ENCODE measurements around the gene BBIP1.

BBIP1 gene, protein sequence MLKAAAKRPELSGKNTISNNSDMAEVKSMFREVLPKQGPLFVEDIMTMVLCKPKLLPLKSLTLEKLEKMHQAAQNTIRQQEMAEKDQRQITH

DNA sequence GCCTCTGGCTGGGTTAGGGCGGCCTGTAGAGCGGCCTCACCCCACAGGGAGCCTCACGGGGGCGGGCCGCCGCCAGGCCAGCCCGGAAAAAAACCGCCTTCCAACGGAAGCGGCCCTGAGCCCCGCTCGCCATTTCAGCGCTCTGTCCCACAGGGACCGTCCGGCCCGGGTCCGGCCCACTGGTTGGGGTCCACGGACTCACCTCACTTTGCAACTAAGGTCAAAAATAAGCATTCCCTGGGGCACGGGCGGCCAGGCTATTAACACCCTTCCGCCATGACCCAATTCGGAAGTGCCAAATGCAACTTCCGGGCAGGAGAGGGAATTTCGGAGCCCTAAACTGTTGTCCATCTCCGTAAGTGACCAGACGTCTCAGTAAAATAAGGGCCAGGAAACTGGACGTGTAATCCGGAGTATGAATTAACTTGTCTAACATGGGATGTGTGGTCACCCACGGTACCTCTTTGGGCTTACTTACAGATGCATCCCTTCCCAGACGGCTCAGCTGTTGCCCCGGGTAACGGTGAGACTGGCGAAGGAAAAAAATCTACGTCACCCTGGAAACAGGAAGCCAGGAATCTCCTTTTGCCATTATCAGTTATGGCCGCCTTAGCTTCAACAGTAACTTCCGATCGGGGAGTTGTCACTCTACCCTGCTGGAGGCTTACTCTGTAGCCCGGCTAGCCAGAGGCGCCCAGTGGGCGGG lies at the start of gene BBIP1:
BBIP1 (minus strand) TSS at position 538 of the 706 bp plus-strand sequence. CDS start 1,023 bp downstream, outside the sequence.
- DNase-seq (ENCODE audit: low read depth), result no peak

DNA sequence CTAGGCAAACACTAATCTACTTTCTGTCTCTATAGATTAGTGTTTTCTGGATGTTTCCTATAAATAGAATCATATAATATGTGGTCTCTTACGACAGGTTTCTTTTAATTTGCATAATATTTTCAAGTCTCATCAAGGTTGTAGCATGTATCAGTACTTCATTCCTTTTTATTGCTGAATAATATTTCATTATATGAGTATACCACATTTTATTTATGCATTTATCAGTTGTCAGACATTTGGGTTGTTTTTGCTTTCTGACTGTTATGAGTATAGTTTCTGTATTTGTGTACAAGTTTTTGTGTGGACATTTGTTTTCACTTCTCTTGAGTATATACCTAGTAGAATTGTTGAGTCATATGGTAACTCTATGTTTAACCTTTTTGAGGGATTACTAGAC lies 48.7 kb upstream of the BBIP1 start:
- no peak for DNase-seq (ENCODE audit: low read depth)

DNA sequence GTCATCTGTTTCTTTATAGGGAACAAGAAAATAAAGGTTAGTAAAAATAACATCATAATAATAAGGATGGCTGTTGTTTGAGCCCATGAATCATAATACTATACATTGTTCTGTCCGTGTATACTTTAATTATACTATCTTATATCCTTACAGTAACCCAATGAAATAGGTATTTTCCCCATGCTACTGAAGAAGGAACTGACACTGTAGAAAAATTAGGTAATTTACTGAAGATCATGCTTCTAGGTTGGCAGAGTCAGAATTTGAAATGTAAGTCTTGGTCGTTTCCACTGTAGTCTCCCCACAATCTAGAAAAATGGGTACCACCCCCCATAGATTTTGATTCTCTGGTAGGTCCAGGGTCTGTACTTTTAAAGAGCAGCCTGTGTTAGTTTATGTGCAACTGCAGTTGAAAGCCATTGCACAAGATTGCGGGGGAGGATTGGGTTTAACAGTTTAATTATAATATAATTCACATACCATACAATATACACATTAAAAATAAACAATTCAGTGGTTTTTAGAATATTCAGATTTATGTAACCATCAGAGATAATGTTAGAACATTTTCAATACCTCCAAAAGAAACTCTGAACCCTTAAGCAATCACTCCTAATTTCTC lies 48.1 kb upstream of the BBIP1 start:
- DNase-seq (ENCODE audit: low read depth), result no peak

DNA sequence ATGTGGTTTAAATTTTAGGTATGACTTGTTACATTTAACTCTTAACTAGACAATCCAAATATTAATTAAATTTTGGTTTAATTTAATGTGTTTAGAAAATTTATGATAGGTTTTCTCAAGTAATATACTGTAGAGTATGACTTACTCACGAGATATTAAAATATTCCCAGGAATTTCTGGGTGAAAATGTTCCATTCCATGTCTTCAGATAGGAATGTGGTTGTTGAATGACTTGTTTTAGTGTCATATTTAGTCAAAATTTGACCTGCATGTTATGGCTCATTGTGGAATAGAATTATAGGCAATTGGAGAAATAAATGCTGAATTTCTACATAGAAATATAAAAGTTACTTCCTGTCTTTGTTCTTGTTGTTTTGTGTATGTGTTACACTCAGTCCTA lies 47.2 kb upstream of the BBIP1 start:
- DNase-seq (ENCODE audit: low read depth), result no peak

DNA sequence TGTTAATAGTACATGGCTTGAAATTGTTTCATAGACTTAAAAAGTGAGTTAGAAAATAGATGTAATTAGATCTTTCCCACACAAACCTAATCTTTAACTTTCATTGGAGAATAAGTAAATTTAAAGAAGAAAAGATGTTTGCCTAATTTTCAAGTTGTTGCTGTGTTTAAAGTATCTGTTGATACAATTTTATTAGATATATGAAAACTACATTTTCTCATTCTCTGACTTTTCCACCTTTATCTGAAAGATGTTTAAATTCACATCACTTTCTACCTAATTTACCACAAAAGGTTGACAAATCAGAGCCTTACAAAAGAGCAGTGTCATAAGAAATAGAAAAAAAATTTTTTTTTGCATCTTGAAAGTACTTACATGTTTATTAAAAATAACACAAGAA lies 46.2 kb upstream of the BBIP1 start:
- DNase-seq (ENCODE audit: low read depth), result no peak

DNA sequence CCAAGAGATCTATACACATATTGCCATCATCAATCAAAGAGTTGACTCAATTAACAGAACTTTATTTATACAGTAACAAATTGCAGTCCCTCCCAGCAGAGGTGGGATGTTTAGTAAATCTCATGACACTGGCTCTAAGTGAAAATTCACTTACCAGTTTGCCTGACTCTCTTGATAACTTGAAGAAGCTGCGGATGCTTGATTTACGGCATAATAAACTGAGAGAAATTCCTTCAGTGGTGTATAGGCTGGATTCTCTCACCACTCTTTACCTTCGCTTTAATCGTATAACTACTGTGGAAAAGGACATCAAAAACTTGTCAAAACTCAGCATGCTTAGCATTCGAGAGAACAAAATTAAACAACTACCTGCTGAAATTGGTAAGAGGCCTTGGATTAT lies 45.7 kb upstream of the BBIP1 start:
- DNase-seq (ENCODE audit: low read depth), result no peak

DNA sequence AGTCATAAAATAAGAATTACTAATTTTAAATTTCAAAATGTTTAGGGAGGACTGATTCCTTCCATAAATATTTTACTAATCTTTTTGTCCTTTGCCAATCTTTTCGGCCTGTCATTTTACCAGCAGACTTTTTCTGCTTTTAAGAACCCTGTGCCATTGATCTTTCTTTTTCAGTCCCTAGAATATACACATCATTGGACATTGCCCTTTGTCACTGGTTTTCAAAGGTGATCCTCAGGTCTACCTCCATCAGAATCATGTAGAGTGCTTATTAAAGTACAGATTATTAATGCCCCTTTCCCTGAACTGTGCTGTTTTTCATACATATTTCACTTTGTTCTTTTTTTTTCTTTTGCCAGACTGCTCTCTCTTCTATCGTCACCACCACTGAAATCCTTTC lies 44.2 kb upstream of the BBIP1 start:
- no peak for DNase-seq (ENCODE audit: low read depth)

DNA sequence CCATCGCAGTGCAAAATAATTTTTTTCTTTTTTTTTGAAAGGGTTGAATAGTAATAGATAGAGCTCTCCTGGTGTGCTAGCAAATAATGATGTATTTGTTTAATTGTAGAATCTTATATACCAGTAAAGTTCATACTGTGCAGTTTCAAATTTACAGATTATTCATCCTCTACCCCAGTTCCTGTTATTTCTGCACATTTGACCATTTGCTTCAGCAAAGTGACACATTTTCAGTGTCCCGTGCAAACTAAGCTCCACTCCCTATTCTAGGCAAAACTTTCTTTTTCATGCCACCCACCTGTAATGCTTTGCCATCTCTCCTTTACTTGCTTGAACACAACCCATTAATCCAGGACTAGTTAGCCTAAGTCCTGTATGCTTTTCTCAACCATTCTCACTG lies 43.5 kb upstream of the BBIP1 start:
- no peak for DNase-seq (ENCODE audit: low read depth)

DNA sequence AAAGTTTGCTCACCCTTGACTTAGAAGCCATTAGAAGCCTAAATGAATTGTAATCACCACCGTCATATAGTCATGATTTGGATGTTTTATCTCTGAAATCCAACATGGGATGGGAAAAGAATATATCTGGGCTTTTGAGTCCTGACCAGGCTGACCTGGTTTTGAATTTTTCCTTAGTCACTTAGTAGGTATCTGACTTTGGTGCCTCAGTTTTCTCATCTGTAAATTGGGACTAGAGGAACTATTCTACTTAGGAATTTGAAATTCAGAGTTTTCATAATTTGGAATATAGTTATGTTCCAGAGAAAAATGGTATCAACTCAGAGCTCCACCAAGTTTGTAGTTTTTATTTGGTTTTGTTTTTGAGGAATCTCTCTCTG lies 41.3 kb upstream of the BBIP1 start:
- DNase-seq (ENCODE audit: low read depth), result no peak

DNA sequence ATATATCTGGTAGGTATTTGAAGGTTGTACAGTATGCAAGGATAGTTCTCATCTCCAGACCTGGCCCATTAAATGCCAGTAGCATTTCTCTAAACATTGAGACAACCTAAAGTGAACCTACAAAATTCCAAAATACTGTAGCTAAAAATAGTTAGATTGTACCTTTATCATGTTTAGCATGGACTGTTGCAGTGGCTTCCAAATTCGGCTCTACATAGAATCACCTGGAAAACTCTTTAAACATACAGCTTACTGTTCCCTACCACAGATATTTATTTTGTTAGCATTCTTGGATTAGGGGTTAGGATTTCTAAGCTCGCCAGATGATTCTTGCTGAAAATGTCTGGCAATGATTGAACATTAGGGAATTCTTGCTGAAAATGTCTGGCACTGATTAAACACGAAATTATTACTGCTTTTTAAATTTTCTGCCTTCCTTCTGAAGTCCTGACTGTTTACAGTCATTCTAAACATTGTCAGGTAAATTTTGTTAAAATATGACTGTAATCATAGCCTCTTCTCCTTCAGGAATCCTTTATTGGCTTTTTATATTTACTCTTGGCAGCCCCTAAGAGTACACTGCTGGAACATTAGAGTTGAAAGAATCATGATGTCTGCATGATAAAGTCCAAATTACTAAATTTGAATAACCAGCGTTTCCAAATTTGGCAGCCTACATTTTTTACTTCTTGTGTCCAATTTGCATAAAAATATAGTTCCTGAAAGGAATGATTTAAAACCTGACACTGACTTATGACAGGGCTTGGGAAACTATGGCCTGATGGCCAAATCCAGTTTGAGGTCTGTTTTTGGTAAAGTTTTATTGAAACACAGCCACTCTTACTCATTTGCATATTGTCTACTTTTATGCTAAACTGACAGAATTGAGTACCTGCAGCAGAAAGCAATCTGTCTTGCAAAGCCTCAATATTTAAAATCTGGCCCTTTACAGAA lies 40.7 kb upstream of the BBIP1 start:
- DNase-seq (ENCODE audit: low read depth), result no peak

DNA sequence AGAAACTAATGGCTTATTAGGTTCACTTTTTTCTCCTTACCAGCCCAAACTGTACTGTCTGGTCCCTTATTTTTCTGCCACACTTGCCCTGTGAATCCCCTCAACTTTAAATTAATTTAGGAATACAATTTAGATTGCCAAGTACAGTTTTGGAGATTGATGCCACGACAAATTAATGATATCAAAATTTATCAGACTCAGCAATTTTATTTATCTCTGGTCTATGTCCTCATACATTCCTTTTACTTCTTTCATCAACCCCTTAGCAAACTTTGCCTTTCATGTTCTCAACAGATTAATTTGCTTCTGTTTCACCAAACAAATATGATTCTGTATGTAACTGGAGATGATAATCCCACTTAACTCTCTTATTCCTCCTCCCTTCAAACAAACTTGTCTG lies 38.6 kb upstream of the BBIP1 start:
- no peak for DNase-seq (ENCODE audit: low read depth)

DNA sequence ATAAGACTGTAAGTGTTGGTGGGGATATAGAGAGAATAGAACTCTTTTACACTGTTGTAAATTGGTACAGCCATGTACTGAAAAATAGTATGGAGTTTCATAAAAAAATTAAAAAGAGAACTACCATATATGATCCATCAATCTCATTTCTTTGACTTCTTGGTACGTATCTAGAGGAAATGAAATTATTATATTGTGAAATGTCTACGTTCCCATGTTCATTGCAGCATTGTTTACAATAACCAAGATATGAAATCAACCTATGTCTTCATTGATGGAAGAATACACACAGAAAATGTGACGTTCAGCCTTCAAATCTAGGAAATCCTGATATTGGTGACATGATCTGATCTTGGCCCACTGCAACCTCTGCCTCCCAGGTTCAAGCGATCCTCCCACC lies 32.4 kb upstream of the BBIP1 start:
- no peak for DNase-seq (ENCODE audit: low read depth)

DNA sequence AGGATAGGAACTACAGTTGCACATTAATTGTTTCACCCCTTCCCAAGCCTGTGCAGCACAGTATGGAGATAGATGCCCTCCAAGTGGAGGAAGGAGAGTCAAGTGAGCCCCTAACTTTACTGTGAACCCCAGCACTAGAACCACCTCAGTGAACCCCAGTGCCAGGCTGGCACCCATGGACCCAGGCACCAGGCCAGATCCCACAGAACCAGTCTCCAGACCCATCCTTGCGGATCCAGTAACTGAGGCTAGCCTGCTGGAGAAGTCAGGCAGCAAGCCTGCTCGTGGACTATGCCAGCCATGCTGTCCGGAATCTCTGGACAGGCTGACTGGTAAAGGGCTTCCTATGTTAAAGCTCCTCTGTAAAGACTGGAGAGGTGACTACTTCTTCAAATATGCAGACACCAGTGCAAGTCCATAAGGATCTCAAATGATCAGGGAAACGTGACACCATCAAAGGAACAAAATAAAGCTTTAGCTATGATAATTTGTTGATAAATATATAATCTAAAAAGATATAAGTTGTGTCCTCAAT lies 28.1 kb upstream of the BBIP1 start:
- DNase-seq (ENCODE audit: low read depth), result no peak

DNA sequence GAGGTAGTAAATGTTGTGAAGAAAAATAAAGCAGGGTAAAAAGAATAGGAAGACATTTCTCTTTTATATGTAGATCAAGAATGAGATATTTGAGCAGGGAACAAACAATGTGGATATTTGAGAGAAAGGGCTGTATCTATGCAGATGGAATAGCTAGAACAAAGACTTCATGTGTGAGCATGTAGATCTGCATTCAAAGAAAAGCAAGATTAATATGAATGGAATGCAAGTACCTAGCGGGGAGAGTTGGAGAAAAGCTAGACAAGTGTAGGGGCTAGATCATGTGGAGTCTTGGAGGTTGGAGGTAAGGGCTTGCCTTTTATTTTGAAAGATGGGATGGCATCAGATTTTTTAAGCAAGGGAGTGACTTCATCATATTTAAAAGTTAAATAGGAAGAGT lies 27.5 kb upstream of the BBIP1 start:
- DNase-seq (ENCODE audit: low read depth), result no peak

DNA sequence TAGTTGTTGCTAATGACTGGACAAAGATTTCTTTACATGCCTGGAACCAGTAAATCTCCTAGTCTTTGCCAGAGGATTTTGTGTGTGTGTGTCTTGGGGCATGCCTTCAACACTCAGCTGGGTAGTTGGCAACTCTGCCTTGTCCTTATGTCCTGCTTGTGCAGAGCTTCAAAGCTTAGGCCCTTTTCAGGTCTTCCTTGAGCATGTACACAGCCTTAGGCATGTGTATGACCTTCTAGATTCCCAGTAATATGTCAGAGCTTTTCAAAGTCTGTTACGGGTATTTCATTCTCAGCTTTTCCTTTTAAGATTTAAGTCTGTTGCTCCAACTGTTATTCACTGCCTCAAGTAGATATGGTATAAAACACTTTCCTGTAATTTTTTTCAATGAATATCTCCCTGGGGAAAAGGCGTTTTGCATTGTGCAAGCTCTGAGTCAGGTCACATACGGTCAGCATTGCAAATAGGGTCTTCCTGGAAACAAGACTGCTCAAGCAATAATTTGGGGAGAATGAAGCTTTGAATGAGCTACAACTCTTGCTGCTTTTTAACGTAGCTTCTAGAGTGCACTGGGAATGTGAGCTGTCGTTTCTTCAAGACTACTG lies 25.9 kb upstream of the BBIP1 start:
- DNase-seq (ENCODE audit: low read depth), result no peak

DNA sequence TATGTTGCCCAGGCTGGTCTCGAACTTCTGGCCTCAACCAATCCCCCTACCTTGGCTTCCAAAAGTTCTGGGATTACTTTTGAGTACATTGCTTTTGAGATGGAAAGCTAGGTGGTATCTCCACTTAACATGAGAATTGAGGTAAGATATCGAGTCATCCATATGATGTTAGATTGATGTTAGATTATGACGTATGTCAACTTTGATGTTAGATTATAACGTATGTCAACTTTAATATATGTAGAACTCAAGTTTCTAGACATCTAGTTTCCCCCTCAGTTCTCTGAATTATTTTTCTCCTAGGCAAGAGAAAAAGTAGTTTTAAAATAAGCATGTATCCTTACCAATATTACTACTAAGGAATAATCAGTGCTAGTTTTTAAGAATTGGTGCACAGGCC lies 20.4 kb upstream of the BBIP1 start:
- DNase-seq (ENCODE audit: low read depth), result no peak

DNA sequence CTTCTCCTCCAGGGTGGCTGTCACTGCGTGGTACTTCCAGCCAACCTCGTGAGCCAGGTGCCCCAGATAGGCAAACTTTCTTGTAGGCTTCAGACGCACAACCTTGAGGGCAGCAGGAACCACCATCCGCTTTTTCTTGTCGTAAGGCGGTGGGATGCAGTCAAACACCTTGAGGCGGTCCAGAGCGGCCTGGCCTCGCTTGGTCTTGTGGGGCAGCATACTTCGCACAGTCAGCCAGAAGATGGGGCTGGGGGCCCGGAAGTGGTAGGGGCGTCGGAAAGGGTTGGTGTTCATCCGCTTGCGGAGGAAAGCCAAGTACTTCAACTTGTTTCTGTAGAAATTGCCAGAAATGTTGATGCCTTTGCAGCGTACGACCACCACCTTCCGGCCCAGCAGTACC lies 17.8 kb upstream of the BBIP1 start:
- DNase-seq (ENCODE audit: low read depth), result no peak

DNA sequence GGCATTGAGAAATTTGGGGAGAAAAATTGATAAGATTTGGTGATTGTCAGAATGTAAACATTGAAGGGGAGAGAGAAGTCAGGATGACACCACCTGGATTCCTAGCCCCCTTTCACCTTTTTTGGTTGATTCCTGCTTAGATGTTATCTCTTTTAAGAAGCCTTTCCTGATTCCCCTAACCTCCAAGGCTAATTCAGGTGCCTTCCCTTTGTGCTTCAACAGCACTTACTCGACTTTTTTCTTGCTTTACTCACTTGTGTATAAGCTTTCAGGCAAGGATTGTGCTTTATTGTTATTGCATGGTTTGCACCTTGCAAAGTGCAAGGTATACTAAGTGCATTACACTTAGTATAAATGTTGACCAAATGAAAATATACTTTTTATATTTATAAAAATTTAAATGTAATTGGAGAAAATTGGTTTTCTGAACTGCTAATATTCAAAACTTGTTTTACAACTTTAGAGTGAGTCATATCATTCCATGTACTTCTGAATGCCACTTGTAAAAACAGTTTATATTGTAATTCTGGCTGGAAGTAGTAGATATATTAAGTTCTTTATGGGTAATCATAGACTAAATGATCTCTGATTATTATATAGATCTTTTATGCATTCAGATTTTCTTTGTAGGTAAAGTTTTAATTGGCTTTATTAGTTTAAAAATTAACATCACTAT lies 13.7 kb upstream of the BBIP1 start:
- no peak for DNase-seq (ENCODE audit: low read depth)

DNA sequence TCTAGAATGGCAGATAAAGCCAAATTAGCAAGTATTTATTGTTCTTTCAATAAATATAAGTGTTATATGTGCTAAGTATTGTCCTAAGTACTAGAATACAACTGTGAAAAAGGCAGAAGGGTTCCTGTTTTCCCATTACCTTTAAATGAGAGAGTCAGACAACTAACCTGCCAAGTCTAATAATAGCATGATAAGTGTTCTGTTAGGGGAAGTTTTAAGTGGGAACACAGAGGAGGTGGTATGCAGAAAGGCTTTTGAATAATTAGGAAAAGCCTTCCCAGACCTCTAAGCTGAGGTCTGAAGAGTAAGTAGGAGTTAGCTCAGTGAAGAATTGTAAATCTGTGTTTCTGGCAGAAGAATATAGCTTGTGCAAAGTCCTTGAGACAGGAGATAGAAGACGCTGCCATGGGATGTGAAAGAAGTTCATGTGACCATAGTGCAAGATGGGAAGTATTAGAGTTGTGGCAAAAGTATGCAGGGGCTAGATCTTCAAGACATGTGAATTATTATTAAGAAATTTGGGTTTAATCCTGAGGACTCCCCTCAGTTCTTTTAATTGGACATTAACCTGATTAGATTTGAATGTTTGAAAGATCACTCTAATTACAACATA lies 12.9 kb upstream of the BBIP1 start:
- DNase-seq (ENCODE audit: low read depth), result no peak

DNA sequence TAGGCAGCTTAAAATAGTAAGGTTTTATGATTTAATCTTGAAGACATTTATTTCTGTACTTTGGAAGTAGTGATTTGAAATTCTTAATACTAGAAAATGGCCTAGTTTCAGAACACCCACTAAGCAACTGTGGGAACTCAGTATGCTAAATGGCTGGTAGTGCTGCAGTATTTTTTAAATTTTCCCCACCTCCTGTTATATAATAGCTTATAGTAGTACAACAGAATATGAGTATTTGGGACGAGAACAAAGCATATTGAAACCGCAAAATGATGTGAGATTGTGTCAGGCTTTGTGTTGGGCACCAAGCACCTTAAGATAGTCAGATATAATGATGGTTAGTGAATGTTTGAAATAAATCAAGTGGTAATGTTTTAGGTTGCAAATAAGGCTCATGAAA lies 8.5 kb upstream of the BBIP1 start:
- DNase-seq (ENCODE audit: low read depth), result no peak

DNA sequence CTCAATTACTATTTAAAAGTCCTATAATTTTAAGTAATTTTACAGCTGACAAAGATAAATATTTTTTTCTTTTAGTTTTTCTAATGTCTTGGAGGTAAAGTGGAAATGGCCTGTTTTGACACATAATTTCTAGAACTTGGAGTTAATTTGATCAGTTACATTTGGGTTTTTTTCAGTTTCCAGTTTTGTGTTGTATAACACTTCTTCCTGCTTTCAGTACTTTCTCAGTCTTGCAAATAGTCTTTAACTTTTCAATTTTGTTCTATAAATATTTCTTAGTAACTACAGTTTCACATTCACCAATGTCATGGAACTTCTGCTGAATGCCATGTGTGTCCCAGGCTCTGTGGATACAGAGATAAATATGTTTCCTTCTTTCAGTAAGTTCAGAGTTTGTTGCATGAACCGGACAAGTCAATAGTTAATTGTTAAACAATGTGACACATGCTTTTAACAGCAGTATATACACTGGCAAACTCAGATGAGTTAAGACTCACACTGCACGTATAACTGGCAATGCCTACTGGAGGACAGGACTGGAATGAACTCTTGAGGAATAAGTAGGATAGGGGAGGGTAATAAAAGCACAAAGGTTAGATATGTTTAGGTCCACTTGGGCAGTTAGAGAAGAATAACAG lies 5.0 kb upstream of the BBIP1 start:
- DNase-seq (ENCODE audit: low read depth), result no peak
